GM13976 (cell line): Measurements from ENCODE around the gene TMEM255B.
A peak's percentile ranks its signal among the peaks of the same experiment; 100 is the strongest.

Experiments
- DNase-seq: peaks from one replicate; pipeline ENCODE4 v3.0.0; 2012; ENCODE audit warnings: low spot score
- CTCF ChIP-seq: IDR thresholded peaks from 2 replicates; pipeline ENCODE4 v1.5.1; 2012; ENCODE audit warnings: borderline replicate concordance, mild to moderate bottlenecking; ENCODE audit not compliant: insufficient read depth; ENCODE audit errors: extremely low read depth, missing control alignments, control extremely low read depth
- in situ Hi-C: fragments of 300-500 bp; cut with MboI; formaldehyde crosslinking; loops from one replicate; pipeline ENCODE4 v1.12.0; 2022; ENCODE audit warnings: low sequenced_read_pairs, mixed read lengths, inconsistent platforms; ENCODE audit not compliant: unreplicated experiment

The TMEM255B gene

GRCh38 chr13:113726961-113727411 lies 32.0 kb upstream of the TMEM255B start:
- DNase-seq = no peak
- in situ Hi-C loops = no loop called here

GRCh38 chr13:113728571-113729054 lies 30.4 kb upstream of the TMEM255B start:
- DNase-seq = no peak
- in situ Hi-C loops = no loop called here
- TF ChIP-seq CTCF = no peak

More at GRCh38 chr13:113726961-113727411, 32.0 kb upstream of the TMEM255B start:
- TF ChIP-seq CTCF = no peak

- DNase-seq = no peak
- no peak for TF ChIP-seq CTCF
- in situ Hi-C loops = no loop called here
Observed at GRCh38 chr13:113729187-113730019, 29.6 kb upstream of the TMEM255B start.

- in situ Hi-C loops = no loop called here
- DNase-seq = no peak
- TF ChIP-seq CTCF = no peak
Observed at GRCh38 chr13:113730258-113730691, 28.8 kb upstream of the TMEM255B start.

- in situ Hi-C loops = no loop called here
Observed at GRCh38 chr13:113730831-113731191, 28.2 kb upstream of the TMEM255B start.

More at GRCh38 chr13:113730831-113731191, 28.2 kb upstream of the TMEM255B start:
- peak; percentile 9 for TF ChIP-seq CTCF
- no peak for DNase-seq
